ENCODE data around the gene PIGR.
A peak's percentile ranks its signal among the peaks of the same experiment; 100 is the strongest.
"Not testable (repeated sequence)": the region's sequence is repeated elsewhere in the genome, so short reads cannot be mapped to it uniquely, and the experiment has no call there.

The PIGR gene

DNA sequence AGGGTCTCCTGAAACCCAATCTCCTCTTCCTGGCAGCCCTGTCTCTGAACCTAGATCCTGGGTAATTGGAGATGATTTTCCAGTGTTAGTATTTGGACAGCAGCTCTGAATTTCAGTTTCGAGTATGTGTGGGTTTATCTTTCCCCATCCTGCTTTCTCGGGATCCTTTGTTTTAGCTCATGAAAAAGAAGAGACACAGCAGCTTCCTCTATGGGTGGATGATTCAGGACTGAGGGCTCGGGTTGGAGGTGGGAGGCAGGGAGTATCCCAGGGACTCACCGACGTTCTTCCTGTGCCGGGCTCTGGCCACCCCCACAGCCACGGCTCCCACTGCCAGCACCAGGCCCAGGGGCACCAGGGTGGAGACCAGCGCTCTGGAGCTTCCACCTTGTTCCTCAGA, 14.1 kb downstream of the PIGR start:
- no peak for DNase-seq

DNA sequence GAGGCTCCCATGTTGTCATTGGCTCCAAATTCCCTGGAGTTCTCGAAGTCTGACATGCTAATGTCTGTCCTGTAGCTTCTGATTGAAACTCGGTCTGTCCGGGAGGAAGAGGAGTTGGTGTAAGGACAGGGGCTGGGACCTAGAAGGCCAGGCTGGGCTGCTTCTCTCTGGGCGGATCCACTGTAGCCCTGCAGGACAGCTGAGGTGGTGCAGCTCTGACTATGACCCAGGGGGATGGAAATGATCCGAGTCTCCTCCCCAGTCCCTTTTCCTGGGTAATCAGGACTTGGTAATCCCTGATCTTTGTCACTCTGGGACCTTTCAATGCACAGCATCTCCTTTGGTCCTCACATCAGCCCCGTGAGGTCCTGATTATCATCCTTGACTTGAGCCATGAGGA, 14.6 kb downstream of the PIGR start:
- DNase-seq = no peak

DNA sequence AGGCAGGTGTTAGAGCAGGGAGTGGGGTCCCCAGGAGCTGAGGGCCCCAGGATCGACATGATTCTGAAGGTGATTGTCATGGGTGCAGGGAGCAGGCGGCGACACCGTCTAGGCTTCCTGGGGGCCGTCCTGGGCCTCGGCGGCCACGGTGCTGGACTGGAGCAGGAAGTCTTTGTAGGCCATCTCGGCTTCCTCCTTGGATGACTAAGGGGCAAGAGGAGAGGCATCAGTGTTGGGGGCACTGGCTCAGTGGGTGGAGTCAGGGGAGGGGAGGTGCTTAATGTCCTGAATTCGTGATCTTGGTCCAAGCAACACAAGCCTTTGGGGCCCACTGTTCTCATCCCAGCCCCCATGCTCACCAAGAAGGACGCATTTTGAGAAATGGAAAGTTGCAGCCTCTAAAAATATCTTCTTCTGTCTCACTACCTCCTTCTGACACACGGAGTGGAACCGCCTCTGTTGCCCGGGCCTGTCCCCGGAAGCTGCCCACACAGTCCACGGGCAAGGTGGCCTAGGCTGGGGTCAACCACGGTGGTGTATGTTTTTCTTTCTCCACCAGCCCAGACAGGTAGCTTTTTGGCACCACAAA, 16.0 kb downstream of the PIGR start:
- DNase-seq = no peak

DNA sequence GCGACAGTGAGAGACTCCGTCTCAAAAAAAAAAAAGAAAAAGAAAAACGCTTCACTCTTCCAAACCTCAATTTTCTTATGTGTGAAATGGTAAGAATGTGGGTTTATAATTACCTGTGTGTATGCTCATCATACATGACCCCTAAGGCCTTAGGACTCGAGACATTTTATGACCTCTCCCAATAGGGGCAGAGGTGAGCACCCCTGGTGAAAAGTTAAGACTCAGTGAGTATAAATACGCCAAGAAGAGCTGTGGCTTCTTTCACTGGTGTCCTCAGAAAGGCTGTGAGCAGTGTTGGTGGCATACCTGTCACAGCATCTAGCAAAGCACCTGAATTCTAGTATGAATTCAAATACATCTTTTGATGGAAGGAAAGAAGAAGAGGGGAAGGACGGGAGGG, 16.7 kb downstream of the PIGR start:
- no peak for DNase-seq

DNA sequence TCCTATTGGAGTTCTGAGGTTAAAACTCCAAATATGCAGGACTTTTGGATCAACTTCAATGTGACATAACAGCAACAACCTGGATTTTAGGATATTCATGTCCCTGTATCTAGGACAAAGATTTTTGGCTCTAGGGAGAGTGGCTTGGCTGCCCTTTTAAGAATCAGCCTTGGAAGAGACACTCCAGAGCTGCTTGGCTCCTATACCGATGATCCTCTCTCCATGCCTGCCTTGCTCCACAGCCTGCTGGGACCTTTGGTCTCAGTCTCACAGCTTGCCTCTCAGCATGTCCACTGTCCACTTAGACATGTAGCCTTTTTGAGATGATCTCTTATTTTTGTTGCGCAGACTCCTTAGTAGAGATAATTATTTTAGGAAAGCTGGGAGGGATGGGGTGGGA, 20.0 kb downstream of the PIGR start:
- no peak for DNase-seq

DNA sequence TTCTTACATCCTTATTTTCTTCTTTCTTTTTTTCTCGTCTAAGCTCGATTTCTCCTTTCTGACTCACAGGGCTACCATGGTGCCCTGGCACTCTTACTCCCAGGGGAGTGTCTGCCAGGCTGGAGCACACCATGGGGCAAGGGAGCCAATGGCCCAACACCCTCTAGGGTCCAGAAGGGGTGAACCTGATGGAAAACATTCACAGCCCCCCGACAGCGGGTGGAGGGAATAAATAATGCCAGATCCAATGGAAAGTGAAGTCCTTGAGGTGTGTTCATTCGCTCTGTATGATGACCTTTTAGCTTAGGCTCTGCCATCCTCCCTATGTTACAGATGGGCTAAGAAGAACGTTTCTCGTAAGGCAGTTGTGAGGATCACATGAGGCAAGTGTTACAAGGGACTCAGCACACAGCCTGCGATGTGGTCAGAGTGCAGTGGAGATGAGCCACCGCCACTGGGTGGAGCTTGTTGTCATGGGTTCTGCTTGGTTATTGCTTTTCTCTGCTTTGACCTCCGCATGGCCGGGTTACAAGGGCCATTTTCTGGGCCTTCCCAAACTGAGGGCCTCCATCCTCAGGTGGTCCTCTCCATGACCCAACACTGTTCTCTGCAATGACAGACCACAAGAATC, 21.0 kb downstream of the PIGR start:
- DNase-seq = no peak

DNA sequence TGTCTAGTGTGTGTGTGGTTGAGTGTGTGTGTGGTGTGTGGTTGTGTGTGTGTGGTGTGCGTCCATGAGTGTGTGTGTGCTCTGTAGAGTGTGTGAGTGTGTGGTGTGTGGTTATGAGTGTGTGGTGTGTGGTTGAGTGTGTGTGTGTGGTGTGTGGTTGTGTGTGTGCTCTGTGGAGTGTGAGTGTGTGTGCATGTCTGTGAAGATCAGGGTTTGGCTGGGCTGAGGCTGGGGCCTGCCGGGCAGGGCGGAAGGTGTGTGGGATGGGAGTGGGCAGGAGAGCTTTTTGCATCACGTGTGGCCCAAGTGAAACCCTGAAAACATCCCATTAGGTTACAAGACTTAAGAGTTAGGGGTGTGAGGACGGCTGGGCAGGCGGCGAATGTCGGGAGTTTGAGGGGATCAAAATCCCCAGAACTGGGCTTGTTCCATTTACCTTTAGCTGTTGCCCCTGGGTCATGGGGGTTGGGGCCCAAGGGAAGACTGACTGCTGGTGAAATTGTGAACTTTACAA, 21.6 kb downstream of the PIGR start:
- DNase-seq = no peak

DNA sequence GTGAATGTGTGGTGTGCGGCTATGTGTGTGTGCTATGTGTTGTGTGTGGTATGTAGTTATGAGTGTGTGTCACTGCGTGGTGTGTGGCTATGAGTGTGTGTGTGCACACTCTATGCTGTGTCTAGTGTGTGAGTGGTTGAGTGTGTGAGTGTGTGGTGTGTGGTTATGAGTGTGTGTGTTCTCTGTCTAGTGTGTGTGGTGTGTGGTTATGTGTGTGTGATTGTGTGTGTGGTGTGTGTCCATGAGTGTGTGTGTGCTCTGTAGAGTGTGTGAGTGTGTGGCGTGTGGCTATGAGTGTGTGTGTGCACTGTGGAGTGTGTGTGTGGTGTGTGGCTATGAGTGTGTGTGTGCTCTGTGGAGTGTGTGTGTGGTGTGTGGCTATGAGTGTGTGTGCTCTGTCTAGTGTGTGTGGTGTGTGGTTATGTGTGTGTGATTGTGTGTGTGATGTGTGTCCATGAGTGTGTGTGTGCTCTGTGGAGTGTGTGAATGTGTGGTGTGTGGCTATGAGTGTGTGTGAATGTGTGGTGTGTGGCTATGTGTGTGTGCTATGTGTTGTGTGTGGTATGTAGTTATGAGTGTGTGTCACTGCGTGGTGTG, 22.2 kb downstream of the PIGR start:
- DNase-seq = not testable (repeated sequence)

DNA sequence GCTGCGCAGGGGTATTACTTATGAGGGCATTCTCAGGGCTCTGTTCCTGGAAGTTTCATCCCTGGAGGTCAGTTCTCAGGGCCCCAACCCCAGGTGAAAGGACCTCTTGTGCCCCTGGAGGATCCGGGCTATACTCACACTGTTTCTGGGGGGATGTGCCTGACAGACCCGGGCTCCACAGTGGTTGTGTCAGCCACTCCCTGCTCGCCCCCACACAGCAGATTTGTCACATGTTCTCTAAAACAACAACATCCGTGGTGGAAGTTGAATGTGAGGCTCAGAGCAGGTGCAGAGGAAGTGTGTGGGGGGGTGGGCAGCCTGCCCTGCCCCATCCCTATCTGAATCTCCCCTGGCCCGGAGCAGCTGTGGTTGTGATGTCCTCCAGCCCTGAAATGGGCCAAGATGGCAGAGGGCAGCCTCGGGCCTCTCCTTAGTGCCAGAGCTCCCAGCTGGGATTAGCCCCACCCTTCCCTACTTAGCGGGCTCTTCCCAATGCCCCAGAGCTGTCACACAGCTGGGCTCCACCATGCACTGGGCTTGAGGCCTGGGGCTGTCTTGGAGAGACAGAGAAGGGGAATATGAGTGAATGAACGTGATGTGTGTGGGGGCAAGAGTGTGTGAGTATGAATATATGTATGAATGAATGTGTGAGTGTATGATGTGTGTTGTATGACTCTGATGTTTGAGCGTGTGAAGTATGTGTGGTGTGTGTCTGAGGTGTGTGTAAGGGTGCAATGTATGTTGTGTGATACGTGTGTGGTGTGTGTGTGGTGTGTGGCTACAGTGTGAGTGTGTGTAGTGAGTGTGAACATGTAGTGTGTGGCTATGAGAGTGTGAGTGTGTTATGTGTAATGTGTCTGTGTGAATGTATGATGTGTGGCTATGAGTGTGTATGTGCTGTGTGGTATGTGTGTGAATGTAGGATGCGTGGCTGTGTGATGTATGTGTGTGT, 23.0 kb downstream of the PIGR start:
- DNase-seq = no peak

DNA sequence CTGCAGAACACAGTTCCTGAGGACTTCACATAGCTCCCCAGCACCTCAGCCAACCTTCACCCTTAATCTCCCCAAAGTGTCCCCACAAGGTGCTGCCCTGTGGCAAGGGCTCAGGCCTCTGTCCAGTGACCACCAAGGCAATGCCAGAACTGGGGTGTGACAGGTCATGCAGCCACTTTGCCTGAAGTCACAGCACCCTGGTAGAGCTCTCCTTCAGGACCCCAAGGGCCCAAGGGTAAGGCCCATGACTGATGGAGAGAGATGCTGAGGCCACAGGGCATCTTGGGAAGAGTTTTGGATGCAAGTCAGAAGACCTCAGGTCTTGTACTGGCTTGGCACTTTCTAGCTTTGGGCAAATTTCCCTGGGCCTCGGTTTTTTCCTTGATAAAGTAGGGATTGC, 23.7 kb downstream of the PIGR start:
- no peak for DNase-seq

DNA sequence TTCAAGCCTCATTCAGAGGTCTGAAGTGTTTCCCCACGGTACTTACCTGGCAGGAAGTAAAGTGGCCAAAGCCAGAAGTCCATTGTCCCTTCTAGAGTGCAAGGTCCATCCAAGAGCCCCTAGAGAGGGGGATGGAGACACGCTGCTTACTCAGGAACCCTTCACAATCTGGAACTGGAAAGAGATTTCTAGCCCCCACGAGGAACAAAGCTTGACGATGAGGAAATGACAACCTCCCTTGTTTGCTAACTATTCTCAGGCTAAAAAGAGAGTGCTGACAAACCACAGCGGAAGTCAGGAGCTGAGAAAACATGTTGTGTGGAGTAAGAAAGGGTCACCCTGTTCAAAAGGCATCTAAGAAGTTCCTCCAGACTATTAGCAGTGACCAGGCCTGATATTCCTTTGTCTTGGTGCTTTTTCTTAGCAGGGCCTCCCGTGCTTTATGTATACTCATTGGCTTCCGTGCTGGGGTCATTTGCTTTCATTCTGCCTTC, 24.4 kb downstream of the PIGR start, which contains the start of gene FCMR:
FCMR (minus strand) TSS at position 170 of the 494 bp plus-strand sequence; CDS start at position 83, 87 bp downstream.
- no peak for DNase-seq

DNA sequence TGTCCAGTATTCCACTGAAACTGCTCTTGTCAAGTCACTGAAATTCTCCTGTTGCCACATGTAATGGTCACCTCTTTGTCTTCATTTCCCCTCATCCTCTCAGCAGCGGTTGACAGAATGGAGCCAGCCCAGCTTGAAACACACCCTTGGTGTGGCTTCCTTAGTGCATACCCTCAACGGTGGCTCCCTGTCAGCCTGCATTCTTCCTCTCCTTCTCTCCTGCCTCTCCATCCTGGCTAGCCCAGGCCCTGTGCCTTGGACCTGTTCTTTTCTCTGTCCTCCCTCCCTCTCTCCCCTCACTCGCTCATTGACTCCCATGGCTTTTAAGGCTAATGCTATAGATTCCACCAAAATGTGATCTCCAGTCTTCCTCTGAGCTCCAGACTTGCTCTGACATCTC, 28.2 kb downstream of the PIGR start:
- DNase-seq = no peak

DNA sequence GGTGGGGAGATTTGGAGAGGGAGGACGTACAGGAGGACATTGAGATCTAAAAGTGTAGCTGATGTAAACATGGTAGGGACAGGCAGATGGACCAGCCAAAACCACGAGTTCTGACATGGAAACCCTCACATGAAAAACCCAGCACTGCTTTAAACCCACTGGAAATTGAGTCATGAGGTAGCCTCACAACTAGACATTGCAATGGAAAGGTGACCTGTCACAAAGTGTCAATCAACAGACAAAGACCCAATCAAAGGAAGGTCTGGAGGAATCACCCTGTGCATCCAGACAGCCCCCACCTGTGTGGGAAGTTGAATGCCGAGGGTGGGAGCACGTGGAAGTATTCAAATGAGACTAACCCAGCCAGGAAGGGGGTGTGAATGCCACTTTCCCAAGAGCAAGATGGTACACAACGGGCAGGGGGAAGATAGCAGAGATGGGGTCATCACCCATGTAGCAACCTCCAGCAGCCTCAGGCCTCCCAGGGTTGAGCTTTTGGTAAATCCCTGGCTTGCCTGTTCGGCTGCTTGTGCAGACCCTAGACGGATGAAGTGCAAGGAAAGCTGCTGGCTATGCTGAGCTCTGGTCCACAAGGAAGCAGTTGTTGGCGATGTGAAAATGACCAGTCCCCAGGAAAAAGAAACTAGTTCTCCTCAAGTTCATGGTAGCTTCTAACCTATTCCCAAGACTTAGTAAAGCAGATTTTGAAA, 30.1 kb downstream of the PIGR start:
- no peak for DNase-seq

DNA sequence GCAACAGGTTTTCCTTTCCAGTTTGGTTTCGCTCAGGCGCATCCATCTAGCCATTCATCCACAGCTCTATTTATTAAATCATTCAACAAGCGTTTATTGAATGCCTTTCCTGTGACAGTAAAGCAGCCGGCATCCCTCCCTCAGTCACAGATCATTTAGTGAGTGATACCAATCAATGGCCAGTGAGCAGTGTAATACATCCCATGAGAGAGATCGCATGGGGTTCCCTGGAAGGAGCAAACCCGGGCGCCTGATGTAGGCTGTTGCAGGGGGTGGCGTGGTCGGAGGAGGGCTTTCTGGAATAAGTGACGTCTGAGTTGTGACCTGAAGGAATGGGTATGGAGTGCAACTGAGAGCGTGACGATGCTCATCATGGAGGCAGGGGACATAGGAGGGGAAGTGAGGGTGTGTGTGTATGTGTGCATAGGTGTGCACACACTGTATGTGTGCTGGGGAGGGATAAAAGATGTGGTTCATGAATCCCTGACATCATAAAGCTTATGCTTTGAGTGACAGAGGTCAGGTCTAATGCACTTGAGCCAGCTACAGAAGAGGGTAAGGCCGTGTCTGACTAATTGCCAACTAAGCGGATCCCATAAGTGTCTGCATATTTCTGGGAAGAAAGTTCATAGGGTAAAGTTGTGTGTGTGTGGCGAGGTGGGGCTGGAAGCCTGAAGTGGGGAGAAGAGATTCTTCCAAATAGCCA, 31.1 kb downstream of the PIGR start:
- DNase-seq = no peak

DNA sequence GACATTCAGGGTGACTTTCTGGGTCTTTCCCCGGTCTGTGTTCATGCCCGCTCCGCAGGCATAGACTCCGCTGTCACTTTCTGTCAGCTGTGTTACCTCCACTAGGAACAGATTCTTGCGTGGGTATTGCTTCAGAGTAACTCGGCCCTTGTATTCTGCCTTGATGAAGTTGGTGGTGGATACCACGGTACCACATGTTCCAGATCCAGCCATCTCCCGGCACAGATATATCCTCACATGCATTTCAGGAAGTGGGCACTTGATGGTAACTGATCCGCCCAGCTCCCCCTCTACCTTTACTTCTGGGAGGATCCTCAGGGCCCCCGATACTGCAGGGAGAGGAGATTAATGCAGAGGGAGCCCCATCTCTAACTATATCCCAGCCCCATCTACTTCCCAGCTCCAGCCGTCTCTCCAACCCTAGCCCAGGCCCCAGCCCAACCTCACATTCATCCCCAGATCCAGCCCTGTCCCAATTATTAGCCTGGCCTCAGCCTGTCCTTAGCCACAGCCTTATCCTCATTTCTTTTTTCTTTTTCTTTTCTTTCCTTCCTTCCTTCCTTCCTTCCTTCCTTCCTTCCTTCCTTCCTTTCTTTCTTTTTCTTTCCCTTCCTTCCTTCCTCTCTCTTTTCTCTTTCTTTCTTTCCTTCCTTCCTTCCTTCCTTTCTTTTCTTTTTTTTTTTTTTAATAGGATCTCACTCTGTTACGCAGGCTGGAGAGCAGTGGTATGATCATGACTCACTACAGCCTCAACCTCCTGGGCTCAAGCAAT, 32.3 kb downstream of the PIGR start:
- DNase-seq = no peak

DNA sequence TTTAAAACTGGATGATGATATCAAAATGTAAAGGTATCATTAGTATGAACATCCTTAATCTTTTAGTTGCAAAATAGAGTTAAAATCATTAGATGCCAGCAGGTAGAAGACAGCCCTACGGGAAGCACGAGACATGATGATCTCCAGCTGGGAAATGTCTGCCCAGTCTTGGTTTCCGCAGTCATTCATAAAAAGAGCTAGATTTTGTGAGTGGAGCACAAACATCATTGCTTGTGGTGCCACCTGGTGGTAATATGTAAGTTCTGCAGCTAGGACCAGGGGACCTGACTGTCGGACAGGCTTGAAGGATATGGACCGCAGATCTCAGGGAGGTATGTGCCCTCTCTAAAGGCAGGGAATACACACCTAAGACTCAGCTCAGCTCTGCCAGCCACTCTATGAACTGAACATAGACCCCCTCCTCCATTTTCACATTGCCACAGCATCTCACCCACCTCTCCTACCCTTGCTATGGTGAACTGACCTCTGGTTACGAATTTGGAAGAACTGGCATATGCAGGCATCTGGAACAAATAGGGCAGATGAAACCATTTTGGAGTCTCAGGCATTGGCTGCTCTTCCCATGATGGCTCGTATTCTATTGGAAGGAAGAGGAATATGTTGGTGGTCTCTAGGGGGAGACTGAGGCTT, 33.7 kb downstream of the PIGR start:
- DNase-seq = peak; percentile 84

DNA sequence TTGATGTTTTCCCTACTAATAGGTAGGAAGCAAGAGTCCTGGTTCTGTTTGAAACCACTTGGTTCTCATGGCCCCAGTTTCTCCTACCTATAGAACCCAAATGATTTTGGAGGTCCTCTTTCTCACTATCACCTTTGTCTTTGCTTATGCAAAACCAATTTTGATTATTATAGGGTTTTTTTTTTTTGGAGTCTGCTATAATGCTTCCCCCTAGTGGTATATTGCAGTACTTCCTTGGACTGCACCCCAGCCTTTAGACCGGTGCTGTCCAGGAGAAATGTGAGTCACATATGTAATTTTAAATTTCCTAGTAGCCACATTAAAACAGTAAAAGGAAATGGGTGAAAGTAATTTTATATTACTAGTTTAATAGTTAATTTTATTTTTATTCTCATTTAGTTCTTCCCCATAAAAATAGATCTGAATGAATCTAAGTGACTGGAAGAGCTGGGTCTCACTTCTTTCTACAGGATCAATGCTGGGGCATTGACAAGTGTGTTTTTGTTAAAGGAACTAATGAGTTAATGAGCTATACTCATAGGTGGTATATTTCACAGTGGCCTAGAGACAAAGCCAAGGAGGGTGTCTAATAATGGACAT, 35.1 kb downstream of the PIGR start:
- peak; percentile 63 for DNase-seq

DNA sequence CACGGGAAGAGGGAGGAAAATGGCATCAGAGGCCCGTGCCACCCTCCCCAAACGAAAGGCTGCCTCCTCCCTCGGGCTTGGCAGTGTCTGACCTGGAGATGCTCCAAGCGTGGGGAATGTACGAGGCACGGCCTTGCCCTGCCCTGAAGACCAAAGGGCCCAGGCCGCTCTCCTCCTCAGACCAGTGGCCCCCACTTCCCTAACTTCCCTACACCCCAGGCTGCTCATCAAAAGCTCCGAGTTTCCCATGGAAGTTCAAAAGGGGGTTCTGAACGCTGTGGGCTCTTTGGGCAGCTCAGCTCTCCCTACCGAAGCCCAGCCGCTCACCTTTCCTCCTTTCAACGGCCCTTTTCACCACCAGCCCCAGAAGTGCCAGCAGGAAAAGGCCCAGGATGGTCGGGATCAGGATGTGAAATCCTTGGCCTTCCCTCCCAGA, 36.4 kb downstream of the PIGR start:
- no peak for DNase-seq

DNA sequence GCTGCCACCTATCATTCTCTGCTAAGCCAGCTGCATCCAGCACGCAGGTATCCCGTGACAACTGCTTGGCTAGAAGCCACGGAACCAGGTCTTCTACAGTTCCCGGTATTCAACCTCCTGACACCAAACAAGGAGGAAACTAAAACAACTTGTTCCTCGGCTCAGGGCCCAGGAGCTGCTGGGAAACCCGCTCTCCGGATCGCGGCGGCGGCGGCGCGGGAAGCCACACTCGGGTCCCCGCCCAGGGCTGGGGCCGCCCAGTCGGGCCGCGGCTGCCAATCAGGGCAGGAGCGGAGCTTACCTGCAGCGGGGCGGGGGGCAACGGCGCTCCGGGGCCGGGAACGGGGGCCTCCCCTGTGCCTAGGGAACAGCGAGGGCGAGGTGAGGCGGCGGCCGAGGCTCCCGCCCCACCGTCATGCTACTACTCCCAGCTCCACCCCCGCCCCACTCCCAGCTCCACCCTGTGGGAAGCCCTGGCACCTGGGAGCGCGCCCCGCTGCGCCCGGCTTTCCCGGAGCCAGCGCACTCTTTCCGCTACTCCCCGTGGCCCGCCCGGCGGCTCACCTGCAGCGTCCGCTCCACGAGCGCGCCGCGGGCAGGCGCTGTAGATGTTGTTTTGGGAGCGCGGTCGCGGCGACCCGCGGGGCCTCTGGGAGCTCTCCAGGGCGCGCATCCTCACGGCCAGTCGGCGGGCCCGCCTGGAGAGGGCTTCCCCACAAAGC, 36.9 kb downstream of the PIGR start:
- DNase-seq = peak; percentile 65
